Measurements from ENCODE around the gene ADAD1.
"Not testable (repeated sequence)": the region's sequence is repeated elsewhere in the genome, so short reads cannot be mapped to it uniquely, and the experiment has no call there.

The ADAD1 gene

DNA sequence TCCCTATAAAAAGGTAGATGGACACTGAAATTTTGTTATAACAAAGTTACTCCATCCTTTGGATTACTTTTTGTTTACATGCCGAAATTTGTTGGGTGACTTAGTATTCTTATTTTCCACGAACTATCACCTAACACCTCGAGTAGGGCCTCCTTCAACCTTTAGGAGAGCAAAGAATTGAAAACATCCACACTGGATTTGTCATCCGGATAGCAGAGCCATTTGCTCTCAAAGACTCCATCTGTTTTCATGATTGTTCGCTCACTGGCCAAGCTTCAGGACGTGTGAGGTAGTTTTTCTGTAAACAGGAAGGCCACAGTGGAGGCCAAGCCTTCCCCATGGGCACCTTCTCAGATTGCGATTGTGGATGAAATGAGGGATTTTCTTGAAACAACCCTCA lies at the start of gene ADAD1:
Gene ADAD1, plus strand, starts transcription at position 301 of the 400 bp plus-strand sequence. CDS start 1,059 bp downstream, outside the sequence.
- DNase-seq = no peak

DNA sequence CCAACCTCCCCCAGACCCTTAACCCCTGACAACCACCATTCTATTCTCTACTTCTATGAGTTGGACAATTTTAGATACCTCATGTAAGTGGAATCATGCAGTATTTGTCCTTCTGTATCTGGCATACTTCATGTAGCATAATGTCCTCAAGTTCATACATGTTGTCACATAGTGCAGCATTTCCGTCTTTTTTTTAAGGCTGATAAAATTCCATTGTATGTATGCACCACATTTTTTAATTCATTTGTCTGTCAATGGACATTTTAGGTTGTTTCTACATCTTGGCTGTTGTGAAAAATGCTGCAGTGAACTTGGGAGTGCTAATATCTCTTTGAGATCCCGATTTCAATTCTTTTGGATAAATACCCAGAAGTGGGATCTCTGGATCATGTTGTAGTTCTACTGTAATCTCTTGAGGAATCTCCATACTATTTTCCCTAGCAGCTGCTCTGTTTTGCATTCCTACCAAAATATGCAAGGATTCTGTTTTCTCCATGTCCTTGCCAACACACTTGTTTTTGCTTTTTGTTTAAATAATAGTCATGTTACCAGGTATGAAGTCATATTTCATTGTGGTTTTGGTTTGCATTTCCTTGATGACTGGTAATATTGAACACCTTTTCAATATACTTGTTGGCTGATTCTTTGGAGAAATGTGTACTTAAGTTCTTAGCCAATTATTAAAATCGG lies 48.8 kb upstream of the ADAD1 start:
- no peak for DNase-seq

DNA sequence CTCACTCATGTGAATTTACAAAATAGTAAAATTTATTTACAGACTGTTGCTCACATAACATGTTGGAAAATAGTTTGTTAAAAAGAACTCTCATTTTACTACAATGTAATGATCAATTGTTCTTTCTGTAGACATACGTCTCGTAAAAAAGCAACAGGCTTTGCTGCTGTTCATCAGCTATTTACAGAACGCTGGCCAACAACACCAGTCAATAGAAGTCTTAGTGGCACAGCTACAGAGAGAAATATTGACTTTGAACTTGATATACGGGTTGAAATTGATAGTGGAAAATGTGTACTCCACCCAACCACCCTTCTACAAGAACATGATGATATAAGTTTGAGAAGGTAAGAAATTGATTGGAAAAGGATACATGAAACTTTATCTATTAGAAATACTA lies 47.6 kb upstream of the ADAD1 start:
- DNase-seq = no peak

DNA sequence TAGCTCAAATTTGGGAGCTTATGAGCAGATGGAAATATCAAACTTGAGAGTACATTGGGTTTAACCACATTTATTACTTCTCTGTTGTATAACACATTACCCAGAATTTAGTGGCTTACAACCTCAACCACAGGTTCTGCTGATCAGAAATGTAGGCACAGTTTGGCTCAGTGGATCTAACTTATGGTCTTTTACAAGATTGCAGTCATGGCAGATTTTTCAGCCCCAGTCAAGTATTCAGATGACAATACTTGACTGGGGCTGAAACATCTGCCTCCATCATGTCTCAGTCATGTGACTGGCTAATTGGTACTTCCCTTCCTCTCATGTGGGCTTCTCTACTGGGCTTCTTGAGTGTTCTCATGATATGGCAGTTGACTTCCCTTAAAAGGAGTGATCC lies 44.0 kb upstream of the ADAD1 start:
- DNase-seq = no peak

DNA sequence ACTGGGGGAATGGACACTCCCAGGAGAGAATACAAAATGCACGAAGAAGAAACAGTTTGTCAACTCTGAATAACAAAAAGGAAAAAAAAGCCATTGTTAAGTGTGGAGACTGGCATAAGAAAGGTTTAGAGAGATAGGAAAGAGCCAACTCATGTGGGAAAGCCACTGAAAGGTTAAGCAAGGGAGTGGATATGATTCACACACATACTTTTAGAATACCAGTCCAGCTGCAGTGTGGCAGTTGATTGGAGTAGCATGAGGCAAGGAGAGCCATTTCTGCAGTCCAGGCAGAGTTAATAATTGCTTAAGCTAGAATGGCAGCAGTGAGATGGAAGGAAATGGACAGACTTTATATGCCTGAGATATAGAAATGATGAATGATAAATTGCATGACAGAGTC lies 36.9 kb upstream of the ADAD1 start:
- no peak for DNase-seq

DNA sequence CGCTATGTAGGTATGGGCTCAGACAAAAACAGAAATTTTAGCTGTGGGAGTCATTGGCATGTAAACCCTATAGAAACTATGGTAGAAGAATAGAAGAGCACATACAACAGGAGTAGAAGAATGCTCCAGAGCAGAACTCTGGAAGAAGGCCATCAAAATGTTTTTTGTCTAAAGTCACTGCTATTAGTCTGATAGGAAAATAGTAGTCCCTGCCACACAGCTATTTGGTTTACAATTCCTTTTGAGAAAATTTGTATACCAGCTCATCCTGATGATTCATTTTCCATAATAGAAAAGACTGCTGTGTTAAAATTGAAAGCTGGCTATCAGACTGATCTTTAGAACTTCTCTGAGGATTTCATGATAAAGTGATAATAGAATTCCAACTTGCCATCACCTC lies 32.8 kb upstream of the ADAD1 start:
- DNase-seq = no peak

DNA sequence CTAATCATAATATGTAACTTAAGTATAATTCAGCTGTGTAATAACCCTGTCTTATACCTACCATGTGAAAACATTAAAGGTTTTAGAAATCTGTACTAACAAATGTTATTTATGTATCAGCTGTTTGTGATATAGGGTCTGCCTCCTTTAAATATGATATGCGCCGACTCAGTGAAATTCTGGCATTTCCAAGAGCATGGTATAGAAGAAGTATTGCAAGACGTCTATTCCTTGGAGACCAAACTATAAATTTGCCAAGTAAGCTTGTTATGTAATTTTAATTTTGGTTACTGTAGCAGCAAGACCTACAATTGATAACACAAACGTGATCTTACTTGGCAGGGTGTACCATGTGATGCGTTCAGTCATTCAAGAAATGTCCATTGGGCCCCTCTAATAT lies 32.3 kb upstream of the ADAD1 start:
- no peak for DNase-seq

DNA sequence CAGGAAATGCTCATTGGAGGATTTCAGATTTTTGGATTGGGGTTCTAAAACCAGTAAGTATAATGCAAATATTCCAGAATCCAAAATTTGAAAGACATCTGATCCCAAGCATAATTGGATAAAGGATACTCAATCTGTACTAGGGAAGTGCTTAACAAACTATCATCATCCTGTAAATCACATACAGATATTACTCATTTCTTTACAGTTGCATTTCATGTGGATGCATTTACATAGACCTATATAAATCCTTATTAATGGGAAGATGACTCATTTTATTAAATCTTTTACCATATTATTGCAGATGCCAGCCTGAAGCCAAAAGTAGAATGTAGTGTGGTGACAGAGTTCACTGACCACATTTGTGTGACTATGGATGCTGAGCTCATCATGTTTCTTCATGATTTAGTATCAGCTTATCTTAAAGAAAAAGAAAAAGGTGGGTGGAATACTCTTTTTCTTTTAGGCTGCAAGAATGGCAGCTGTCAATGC lies 22.4 kb upstream of the ADAD1 start:
- no peak for DNase-seq

DNA sequence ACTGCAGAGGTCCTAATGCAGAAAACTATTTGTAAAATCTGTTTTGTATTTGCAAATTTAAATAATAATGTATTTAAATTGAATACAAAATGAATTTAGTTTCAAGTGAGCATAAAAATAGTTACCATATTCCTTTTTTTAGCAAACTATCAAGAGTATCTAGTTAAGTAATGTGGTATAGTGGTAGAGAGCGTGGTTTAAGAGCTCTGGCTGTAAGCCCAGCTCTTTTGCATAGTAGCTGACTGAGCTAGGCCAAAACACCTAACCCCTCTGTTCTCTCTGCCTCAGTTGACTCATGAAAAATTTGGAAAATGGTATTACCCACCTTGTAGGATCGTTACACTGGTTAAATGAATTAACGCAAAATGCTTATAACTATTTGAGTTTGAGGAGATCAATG lies 18.1 kb upstream of the ADAD1 start:
- no peak for DNase-seq

DNA sequence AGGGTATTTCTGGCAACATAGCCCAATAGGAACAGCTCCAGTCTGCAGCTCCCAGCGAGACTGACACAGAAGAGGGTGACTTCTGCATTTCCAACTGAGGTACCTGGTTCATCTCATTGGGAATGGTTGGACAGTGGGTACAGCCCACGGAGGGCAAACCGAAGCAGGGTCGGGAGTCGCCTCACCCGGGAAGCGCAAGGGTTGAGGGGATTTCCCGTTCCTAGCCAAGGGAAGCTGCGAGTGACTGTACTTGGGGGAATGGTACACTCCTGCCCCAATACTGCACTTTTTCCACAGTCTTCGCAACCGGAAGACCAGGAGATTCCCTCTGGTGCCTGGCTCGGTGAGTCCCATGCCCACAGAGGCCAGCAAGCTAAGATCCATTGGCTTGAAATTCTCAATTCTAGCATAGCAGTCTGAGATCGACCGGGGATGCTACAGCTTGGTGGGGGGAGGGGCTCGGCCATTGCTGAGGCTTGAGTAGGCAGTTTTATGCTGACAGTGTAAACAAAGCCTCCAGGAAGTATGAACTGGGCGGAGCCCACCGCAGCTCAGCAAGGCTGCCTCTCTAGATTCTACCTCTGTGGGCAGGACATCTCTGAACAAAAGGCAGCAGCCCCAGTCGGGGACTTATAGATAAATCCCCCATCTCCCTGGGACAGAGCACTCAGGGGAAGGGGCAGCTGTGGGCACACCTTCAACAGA lies 14.0 kb upstream of the ADAD1 start:
- DNase-seq = no peak

DNA sequence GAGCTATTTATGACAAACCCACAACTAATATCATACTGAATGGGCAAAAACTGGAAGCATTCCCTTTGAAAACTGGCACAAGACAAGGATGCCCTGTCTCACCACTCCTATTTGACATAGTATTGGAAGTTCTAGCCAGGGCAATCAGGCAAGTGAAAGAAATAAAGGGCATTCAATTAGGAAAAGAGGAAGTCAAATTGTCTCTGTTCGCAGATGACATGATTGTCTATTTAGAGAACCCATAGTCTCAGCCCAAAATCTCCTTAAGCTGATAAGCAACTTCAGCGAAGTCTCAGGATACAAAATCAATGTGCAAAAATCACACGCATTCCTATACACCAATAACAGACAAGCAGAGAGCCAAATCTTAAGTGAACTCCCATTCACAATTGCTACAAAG lies 10.0 kb upstream of the ADAD1 start:
- not testable (repeated sequence) for DNase-seq

DNA sequence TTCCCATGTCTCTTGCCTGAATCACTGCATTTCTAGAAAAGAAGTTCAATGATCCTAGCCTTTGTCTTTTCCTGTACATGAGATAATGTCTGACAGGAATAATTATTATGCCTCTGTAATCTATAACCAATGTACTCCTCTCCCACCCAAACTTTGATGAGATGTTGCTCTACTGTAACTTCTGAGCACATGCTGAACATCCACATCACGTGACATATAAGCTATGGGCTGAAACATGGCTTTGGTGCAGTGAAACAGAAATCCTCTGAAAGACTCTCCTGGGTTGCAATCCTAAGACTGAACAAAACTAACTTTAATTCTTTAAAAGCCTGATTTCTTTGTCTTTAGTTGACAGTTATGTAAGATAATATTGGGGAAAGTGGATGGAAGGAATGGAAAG lies 1.5 kb upstream of the ADAD1 start:
- no peak for DNase-seq

DNA sequence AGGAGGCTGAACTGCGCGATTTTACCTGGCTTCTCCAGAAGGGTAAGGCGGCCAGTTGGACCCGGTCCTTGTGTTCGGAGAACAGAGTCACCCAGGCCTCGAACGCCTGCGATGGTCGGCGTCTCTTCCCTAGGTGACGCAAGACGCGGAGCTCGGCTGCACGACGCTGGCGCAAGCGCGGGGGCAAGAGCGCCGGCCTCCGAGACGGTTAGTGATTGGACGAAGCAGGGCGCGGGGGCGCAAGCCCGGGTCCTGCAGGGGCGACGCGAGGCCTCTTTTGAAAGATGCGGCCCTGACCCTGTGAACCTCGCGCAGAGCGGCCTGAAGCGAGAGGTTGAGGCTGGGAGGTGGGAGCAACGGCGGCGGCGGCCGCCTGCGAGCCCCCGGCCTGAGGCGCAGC lies 428 bp downstream of the ADAD1 start:
- no peak for DNase-seq

DNA sequence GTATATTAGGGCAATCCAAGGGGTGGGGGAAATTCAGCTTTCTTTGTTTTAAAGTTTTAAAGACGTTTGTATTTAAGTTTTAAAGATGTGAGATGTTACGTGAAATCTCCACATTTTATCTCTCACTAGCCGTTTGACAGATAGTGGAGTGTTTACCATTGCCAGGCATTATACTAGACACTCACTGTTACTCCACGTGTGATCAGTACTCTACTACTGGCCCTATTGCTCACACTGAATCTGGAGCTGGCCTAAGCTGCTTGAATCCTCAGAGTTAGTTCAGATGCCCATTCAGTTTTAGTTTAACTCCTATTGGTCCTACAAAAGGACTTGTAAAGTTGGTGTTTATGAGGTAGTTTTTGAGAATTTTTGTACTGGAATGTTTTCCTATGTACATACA lies 4.5 kb downstream of the ADAD1 start:
- no peak for DNase-seq

DNA sequence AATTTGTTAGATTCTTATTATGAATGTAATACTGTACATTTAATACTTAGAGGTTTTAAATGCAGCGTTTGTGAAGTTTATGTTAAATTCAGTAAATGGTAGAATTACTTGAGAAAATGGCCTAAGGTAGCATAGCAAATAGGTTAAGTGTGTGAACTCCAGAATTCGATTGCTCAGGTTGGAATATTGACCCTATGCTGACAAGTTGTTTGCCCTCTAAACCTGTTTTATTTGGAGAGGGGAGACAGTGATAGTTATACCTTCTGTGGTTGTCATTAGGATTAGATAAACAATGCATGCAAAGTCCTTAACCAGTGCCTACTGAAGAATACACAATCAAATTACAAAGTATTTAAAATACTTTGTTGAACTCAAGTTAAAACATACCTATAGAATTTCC lies 5.4 kb downstream of the ADAD1 start:
- DNase-seq = no peak

DNA sequence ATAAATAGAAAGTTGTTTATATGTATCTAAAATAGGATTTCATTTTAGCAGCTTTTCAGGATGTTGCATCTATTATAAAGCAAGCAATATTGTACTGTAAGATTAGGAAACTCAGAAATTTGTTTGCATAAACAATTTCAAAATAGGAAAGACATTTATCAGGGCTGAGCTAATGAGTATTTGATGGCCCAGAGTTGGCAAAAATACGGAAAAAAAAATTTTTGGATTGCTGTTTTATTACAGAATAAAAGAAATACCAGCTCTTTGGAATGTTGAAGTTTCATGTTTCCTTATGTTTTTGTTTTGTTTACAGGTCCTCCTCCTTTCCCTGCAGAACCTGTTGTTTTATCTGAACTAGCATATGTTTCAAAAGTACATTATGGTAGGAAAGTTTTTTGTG lies 14.5 kb downstream of the ADAD1 start:
- DNase-seq = no peak

DNA sequence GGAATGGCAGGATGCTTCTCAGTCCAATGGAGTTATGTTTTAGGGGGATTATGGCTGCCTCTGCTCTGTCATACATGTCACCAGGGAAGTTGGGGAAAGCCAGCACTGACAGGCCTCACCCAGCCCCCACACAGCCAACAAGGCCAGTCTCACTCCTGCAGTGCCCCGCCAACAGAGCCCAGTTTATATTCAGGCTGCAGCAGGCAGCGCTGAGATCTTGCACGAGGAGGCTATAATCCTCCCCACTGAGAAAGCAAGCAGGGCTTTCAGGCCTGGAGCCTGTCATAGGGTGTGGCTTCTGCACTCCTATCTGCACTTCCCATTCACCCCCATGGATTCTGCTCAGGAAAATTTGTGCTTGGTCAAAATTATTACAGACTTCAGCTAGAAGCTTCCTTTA lies 25.1 kb downstream of the ADAD1 start:
- DNase-seq = no peak

DNA sequence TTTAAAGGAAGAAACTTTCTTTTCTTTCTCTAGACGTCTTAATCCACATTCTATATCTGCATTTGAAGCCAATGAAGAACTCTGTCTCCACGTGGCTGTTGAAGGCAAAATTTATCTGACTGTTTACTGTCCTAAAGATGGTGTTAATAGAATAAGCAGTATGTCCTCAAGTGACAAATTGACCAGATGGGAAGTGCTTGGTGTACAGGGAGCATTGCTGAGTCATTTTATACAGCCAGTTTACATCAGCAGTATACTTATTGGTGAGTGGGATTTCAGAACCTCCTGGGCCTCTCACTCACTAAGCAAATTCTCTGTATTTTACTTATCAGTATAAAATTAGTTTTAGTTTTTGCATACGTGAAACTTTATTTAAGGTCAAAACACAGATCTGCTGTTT lies 33.7 kb downstream of the ADAD1 start:
- no peak for DNase-seq

DNA sequence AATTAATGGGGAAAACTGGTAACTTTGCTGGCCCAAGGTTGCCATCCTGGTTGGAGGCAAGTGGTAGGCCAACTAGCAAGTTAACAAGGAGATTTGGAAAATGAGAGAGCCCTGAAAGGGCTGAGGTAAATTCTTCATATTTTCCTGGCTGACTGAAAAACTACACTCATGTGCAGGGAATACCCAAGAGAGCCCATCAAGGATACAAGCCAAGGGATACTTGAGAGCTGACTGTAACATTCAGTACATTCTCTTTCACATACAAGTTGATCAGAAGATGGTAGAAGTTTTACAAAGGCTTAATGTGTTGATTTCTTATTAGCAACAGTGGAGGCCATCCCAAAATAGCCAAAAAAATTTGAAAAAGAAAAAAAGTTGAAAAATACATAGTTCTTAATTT lies 44.4 kb downstream of the ADAD1 start:
- no peak for DNase-seq

DNA sequence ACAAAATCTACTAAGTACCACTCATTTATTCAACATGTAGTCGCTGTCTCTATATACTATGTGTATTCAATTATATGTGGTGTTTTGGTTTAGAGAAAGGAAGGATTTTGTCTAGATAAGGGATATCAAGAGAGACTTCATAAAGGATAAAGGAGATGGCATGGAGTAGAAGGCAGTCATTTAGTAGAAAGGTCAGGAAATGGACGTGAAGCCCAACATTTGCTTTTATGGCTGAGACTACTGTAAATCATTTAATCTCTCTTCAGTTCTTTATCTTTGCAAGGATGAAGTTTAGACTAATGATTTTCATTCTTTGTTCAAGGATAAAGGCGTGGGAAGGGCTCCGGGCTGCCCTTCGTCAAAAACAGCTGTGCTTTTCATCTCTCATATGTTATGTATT lies 52.5 kb downstream of the ADAD1 start:
- DNase-seq = no peak

DNA sequence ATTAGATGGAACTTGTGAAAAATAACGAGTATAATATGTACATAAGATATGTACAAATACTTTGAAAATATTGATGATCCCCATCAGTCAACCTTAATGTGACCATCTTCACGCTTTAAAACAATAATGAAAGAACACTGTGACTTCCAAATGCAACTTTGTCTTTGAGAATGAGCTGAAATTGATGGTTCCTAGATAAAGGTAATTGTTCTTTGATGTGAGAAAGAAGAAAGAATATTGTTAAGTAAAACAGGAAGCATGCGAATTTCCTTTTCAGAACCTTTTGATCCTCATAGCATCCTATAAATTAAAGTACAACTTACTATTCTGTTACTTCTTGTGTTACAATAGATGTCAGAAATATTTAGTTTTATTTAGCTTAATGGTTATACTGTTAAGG lies 55.5 kb downstream of the ADAD1 start:
- no peak for DNase-seq

DNA sequence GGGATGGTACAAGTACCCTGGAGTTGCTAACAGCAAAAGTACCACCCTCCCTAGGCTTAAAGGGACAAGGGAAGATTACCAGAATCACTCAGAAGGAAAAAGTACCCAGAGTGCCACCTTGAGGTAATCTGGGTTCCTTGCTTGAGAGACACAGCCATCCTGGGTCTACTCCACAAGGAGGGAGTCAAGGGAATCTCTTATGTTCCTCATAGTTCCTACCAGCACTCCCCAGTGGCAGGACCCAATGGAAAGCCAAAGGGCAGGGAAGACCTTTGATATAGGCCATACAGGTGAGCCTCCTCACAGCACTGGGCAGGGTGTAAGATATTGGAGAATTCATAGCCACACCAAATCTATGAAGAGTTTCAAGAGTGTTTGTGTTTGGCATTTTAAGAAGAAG lies 72.0 kb downstream of the ADAD1 start:
- no peak for DNase-seq

DNA sequence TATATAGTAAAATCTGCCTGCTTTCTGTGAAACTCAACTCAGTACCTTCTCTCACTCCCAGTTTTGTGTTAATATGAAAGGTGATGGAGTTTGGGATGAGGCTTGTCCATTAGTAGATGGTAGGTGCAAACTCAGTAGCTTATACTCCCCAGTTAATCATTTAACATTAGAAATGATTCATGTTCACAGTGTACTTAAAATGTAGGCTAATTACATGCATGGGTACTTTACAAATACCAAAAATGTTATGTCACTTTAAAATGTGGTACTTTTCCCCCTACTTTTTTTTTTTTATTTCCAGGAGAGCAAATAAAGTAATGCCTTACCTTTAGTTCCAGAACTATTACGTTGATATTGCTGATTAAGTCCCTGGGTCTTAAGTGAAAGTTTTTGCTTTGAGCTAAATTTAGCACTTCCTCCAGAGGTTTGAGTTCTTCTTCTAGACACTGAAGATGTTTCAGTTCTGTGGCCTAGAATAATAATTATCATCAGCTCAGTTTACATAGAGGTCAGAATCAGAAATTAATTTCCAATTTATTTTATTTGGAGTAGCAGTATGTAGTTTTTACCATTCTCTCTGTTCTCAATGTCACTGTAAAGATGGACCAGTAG lies 74.7 kb downstream of the ADAD1 start:
- no peak for DNase-seq
